Activated CD4-positive, alpha-beta T cell treated with anti-CD3 and anti-CD28 coated beads, Interleukin-2, amount 50 U/mL, for 48 hours (primary cell): ENCODE measurements around the gene CPNE5.
"Not testable (repeated sequence)": the region's sequence is repeated elsewhere in the genome, so short reads cannot be mapped to it uniquely, and the experiment has no call there.

Source experiments
- DNase-seq, 2 experiments: peaks; one replicate each; pipeline ENCODE4 v3.0.0-alpha.2; 2020

The CPNE5 gene

GRCh38 chr6:36720251-36721141 lies 118.7 kb downstream of the CPNE5 start:
- no peak for DNase-seq

- DNase-seq = no peak
Observed at GRCh38 chr6:36719126-36719525, 120.1 kb downstream of the CPNE5 start.

GRCh38 chr6:36718560-36718959 lies 120.7 kb downstream of the CPNE5 start:
- DNase-seq = no peak

GRCh38 chr6:36717871-36718540 lies 121.2 kb downstream of the CPNE5 start:
- DNase-seq = no peak

GRCh38 chr6:36717231-36717825 lies 121.9 kb downstream of the CPNE5 start:
- DNase-seq = no peak

- no peak for DNase-seq
Observed at GRCh38 chr6:36716476-36717093, 122.7 kb downstream of the CPNE5 start.

- DNase-seq = no peak
Observed at GRCh38 chr6:36715469-36715868, 123.8 kb downstream of the CPNE5 start.

GRCh38 chr6:36714511-36714910 lies 124.7 kb downstream of the CPNE5 start:
- DNase-seq = no peak

GRCh38 chr6:36713846-36714245 lies 125.4 kb downstream of the CPNE5 start:
- DNase-seq = no peak

- DNase-seq = no peak
Observed at GRCh38 chr6:36712816-36713215, 126.4 kb downstream of the CPNE5 start.

GRCh38 chr6:36706339-36706738 lies 132.9 kb downstream of the CPNE5 start:
- no peak for DNase-seq

GRCh38 chr6:36704961-36705577 lies 134.2 kb downstream of the CPNE5 start:
- not testable (repeated sequence) for DNase-seq

- no peak for DNase-seq
Observed at GRCh38 chr6:36703982-36704381, 135.3 kb downstream of the CPNE5 start.

GRCh38 chr6:36703081-36703606 lies 136.1 kb downstream of the CPNE5 start:
- DNase-seq = no peak

- no peak for DNase-seq
Observed at GRCh38 chr6:36702656-36703055, 136.6 kb downstream of the CPNE5 start.

- DNase-seq = no peak
Observed at GRCh38 chr6:36701401-36701991, 137.7 kb downstream of the CPNE5 start.

- DNase-seq = no peak
Observed at GRCh38 chr6:36700831-36701230, 138.4 kb downstream of the CPNE5 start.

- no peak for DNase-seq
Observed at GRCh38 chr6:36700071-36700812, 139.0 kb downstream of the CPNE5 start.

GRCh38 chr6:36699348-36699747 lies 139.9 kb downstream of the CPNE5 start:
- DNase-seq = no peak

GRCh38 chr6:36698871-36699271 lies 140.4 kb downstream of the CPNE5 start:
- no peak for DNase-seq

GRCh38 chr6:36698196-36698595 lies 141.0 kb downstream of the CPNE5 start:
- no peak for DNase-seq
